Right kidney (tissue), 1 donor: ENCODE results near the gene ATP10A.

Experiments
- DNase-seq: peaks from one replicate; pipeline ENCODE4 v3.0.0-alpha.2; 2016

Gene ATP10A

DNA sequence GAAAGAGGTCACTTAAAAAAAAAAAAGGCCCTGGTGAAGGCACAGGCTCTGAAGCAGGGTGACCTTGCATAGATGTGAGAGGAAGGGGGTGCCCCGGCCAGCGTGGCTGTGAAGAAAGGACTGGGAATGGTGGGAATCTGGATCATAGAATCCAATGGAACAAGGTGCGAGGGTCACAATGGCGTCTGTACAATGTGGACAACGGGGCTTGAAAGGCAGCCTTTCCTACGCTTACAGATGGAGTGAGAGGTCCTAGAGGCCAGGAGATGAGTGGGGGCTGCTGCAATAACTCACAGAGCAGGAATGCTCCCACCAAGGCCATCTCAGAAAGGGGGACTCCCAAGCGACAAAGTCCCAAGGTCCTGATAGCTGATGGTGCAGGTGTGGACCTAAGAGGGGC is 162.2 kb downstream of the ATP10A start:
- no peak for DNase-seq

- no peak for DNase-seq
Observed at GRCh38 chr15:25697586-25697985, 165.5 kb downstream of the ATP10A start.

DNA sequence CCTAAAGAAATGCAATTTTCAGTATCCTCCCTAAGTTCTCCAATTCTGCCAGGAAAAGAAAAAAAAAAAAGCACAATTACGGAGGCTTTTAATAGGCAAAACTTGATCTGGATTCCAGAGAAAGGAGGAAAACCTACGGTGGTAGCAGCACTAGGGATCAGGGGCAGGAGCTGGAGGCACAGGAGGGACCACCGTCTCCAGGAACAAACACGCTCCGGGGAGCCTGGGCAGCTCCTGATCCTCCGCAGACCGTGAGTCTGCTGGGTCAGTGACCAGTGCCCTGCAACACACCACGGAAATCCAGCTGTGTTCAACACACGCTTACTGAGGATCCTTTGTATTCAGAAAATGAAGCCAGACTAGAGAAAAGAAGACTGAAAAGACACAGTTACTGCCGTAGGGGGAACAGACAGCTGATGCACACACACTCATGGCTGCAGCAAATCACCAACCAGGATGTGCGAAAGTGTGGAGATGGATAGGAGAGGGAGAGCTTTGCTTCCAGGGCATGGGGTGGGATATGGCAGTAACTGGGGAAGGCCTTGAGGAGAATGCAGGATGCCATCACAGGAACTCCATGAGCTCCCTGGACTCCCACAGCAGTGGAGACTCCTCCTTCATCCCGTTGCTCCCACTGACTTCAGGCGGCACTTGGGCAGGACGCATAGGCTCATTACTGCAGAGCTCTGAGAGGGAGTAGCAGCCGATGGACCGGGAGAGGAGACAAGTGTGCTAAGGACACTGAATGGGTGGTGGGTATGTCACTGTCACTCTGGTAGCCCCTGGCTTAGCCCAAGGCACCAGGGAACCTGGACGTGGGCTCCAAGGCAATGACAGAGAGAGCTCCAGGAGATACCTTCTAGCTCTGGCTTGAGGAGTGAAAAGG is 167.0 kb downstream of the ATP10A start:
- DNase-seq, result no peak

DNA sequence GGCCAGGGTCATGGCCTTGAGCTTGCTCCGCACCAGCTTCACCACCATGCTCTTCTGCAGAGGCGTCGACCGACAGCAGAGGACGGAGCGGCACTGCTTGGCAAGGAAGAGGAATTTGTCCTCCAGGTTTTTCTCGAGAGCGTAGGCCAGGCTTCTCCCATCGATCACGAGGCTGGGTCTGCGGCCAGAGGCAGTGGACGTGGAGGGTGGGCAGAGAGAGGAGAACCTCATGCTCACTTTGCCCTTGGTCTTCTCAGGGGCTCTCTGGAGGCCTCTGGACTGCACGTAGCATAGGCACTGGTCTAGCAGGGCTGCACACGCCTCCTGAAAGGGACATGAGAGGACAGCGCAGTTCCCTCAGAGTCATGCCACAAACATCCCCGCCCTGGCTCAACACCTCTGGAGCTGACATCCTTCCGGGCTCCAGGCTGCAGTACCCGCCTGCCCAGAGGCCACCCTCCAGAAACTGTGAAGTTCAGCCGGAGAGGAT is 168.3 kb downstream of the ATP10A start:
- DNase-seq, result no peak

GRCh38 chr15:25694239-25694584 is 168.9 kb downstream of the ATP10A start:
- no peak for DNase-seq

- DNase-seq, result no peak
Observed at GRCh38 chr15:25693321-25694238, 169.5 kb downstream of the ATP10A start.

- no peak for DNase-seq
Observed at GRCh38 chr15:25691544-25692430, 171.3 kb downstream of the ATP10A start.

GRCh38 chr15:25690673-25691543 is 172.2 kb downstream of the ATP10A start:
- DNase-seq, result no peak

- no peak for DNase-seq
Observed at GRCh38 chr15:25689592-25689991, 173.5 kb downstream of the ATP10A start.

DNA sequence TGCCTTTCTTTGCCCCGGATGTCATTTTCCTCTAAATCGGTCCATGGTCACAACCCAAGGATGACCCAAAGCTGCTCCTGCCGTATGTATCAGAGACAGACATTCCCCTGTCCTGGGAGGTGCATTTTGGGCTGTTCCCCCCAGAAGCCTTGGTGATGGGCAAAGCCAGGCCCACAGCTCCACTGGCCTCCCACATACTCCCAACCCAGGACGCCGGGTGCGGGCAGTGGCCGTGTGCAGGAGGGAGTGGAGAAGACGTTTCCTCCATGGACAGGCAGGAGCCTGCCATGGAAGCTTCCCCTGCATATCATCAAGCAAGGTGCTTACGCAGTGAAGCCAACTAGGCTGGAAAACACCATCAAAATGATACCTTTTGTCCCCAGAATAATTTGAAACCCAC is 175.0 kb downstream of the ATP10A start:
- DNase-seq, result no peak

DNA sequence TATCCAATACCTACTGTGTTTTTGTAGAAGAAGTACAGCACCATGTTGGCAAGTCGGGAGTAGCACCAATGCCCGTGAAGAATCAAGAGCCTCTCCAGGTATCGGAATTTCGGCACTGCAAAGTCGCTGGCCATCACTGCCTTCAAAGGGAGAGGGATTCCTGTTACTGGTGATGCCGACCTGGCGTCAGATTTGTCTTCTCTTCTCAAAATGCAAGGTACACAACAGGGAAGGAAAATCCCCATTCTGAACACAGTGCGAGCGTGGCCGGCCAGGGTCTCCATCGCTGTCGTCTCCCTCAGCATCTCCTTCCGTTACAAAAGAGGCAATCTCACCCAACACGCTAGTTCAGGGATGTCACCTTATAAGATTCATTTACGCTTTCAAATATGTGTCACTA is 175.4 kb downstream of the ATP10A start:
- DNase-seq, result no peak

DNA sequence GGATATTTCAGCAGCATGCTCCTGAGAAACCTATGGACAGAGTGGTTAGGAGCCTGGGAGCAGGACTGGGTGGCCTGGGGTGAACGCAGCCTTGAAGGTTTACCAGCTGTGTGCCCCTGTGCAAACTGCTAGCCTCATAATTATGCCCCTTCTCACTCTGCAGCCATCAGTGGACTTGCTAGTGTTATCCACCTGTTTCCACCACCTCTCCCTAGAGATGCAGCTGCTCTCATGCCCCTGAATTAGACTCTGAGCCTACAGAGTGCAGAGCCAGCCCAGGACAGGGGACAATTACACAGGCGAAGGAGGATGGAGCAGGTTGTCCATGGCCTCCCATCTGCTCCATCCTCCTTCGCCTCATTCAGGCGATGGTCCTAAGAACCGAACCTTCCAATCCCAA is 175.9 kb downstream of the ATP10A start:
- DNase-seq, result no peak

GRCh38 chr15:25686780-25687179 is 176.3 kb downstream of the ATP10A start:
- DNase-seq, result no peak

GRCh38 chr15:25684521-25685431 is 178.4 kb downstream of the ATP10A start:
- no peak for DNase-seq

DNA sequence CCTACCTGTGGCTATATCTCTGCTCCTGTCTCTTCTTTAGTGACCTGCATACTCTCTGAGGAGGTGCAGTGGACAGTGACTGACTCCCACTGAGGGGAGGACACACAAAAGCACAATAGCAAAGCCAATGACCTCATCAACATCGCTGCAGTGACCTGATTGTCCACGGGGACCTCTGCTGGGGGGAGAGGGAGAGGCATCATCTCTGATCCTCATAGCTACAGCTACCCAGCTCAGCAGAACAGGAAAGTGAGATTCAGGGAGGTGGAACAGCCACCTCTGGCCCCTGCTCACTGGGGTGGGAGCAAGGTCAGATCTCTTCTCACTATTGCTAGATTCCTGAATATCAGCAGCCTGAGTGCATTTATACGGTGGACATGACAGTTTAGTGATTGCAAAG is 179.2 kb downstream of the ATP10A start:
- no peak for DNase-seq

GRCh38 chr15:25683415-25683814 is 179.7 kb downstream of the ATP10A start:
- no peak for DNase-seq

- DNase-seq, result no peak
Observed at GRCh38 chr15:25682340-25682739, 180.8 kb downstream of the ATP10A start.

- no peak for DNase-seq
Observed at GRCh38 chr15:25680686-25681025, 182.5 kb downstream of the ATP10A start.

GRCh38 chr15:25679964-25680685 is 183.0 kb downstream of the ATP10A start:
- no peak for DNase-seq

- no peak for DNase-seq
Observed at GRCh38 chr15:25679492-25679891, 183.6 kb downstream of the ATP10A start.
